Measurements from ENCODE around the gene ROR1.
"Not testable (repeated sequence)": the region's sequence is repeated elsewhere in the genome, so short reads cannot be mapped to it uniquely, and the experiment has no call there.

ROR1 gene

DNA sequence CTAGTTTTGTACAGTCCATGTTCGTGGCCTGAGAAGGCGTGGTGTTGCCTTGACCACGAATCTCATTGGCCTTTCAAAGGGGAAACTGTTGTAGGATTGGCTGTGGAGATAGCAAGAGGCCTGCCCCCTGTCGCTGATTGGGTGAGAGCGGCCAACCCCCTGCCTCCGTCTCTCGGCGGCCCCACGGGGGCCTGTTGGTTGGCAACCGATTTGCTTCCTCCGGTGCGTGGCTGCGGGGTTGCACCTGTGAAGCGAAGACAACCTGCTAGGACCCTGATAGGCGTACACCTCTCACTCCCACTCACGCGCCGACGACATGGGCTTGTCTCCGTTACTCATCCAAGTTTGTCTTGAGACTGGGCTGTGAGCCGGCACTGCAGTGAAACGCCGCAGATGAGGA, 429.6 kb downstream of the ROR1 start, which contains the start of gene UBE2U:
Gene UBE2U (plus strand): TSS at position 204 of the 400 bp plus-strand sequence. CDS start 428 bp downstream, outside the sequence.
- H3K4me3 ChIP-seq (ENCODE audit: low read depth, low read length), result no peak within 1 kb of the TSS
- TF ChIP-seq CTCF (conservative IDR thresholded peaks at IDR 0.05; ENCODE audit: low read depth, low read length), result no peak
- DNase-seq (ENCODE audit: low read depth), result no peak

DNA sequence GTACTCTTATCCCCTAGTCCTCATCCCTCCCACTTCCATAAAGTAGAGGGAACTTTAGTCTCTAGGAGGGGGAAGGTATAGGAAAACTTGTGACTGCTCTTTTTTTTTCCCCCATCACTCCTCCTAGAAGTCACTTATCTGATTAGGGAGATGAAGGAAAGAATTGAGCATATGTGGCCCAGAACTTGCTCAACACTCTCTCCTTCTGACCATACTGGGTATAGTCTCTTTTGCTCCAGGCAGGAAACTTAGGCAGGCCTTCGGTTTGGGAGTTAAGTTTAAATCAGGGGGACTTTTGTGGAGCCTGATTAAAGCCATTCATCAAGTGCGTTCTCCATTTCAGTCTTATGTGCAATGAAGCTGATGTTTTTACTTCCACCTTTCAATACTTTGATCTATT, 435.4 kb downstream of the ROR1 start:
- TF ChIP-seq CTCF (conservative IDR thresholded peaks at IDR 0.05; ENCODE audit: low read depth, low read length), result no peak

GRCh38 chr1:64212031-64212430, 438.2 kb downstream of the ROR1 start:
- TF ChIP-seq CTCF (conservative IDR thresholded peaks at IDR 0.05; ENCODE audit: low read depth, low read length), result no peak
- H3K4me3 ChIP-seq (ENCODE audit: low read depth, low read length), result no peak overlapping the region
- peak; percentile 55 for DNase-seq (ENCODE audit: low read depth)

More for the DNA sequence above, 435.4 kb downstream of the ROR1 start:
- no peak overlapping the region for H3K4me3 ChIP-seq (ENCODE audit: low read depth, low read length)
- DNase-seq (ENCODE audit: low read depth), result no peak

DNA sequence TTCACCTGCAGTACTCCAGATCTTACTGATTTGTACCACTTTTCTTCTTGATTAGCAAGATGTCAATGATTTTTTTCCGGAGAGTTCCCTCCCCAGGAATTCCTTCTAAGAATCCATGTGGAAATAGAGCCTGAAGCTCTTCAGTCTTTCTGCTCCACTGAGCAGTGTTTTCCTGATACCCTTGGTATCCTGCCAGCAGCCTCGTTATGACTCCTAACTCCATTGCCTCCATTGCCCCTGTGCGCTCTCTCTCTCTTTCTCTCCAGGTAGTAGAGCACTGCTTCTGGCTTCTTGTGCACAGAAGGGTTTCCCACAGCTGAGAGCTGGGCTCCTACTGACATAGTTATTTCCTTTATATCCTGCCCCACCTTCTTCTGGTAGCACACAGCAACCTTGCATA, 441.8 kb downstream of the ROR1 start:
- TF ChIP-seq CTCF (conservative IDR thresholded peaks at IDR 0.05; ENCODE audit: low read depth, low read length), result no peak
- DNase-seq (ENCODE audit: low read depth), result no peak
- no peak overlapping the region for H3K4me3 ChIP-seq (ENCODE audit: low read depth, low read length)

DNA sequence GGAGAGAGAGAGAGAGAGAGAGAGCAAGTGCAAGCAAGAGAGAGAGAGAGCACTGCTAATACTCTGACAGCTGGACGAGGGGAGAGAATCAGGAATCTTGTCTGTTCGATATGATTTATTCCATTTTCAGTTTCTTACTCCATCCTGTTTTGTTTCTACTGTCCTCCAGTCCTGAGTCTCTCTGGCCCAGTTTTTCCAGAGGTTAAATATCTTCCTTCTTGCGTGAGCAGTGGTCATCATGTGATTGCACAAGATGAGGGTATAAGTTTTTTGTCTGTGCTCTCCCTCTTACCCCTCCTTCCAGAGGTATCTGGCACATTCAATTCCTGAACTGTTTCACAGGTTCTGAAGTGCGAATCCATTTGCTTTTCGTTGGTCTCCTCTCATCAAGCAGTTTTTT, 446.4 kb downstream of the ROR1 start:
- H3K4me3 ChIP-seq (ENCODE audit: low read depth, low read length), result no peak overlapping the region
- TF ChIP-seq CTCF (conservative IDR thresholded peaks at IDR 0.05; ENCODE audit: low read depth, low read length), result no peak
- DNase-seq (ENCODE audit: low read depth), result peak; percentile 30

DNA sequence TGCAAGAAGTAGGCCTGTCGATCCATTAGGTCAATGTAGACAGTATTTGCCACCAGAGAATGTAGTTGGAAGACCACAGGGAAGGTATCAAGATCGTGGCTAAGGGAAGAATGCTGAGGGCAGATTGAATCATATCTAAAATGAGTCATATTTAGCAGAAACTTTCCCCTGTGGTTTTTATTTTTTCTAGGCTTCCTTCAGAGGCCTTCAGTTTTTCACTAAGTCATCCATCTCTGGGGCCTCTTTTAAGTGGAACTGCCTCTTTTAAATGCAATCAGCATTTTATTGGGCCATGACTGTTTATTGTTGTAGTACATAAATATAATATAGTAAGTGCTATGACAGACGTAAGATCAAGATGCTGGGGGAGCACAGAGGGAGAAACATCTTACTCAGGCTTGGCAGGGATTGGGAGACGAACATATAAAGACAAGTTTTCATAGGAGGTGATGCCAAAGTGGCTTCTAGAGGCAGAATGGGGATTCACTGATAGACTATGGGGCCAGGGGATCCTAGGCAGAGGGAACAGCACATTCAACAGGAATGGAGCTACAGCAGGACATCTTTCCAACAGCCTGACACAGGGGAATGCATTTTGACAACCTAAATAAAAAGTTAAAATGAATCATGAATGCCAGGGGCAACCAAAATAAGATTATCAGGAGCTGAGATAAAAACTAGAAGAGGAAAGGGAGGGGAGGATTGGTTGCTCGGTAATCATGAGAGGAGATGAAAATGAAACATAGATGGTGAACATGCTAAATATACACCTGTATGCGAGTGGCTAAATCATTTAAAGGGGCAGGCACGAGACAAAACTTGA, 449.7 kb downstream of the ROR1 start:
- peak; percentile 89 for DNase-seq (ENCODE audit: low read depth)
- peak; percentile 6 for TF ChIP-seq CTCF (conservative IDR thresholded peaks at IDR 0.05; ENCODE audit: low read depth, low read length)
- H3K4me3 ChIP-seq (ENCODE audit: low read depth, low read length), result no peak overlapping the region

DNA sequence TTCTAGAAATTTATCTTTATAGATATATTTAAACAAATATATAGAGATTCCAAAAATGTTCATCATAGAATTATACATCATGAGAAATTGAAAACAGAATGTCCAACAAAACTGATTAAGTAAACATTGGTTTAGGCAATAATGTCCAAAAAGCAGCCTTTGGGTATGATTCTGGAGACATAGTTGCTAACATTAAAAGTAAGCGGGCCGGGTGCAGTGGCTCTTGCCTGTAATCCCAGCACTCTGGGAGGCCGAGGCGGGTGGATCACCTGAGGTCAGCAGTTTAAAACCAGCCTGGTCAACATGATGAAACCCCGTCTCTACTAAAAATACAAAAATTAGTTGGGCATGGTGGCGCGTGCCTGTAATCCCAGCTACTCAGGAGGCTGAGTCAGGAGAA, 450.4 kb downstream of the ROR1 start:
- H3K4me3 ChIP-seq (ENCODE audit: low read depth, low read length); DNase-seq (ENCODE audit: low read depth): not testable (repeated sequence)

Data from choroid plexus epithelial cell (primary cell).